ENCODE measurements around the gene MYG1. TPM values are rescaled to one million over a fixed set of nuclear protein-coding genes. Genes with fewer than 3 reads are reported as not detected.

MYG1 gene
- polyA plus RNA-seq, 1 of the 3 experiments (the other 2 are of a cell fraction), result 101 TPM

DNA sequence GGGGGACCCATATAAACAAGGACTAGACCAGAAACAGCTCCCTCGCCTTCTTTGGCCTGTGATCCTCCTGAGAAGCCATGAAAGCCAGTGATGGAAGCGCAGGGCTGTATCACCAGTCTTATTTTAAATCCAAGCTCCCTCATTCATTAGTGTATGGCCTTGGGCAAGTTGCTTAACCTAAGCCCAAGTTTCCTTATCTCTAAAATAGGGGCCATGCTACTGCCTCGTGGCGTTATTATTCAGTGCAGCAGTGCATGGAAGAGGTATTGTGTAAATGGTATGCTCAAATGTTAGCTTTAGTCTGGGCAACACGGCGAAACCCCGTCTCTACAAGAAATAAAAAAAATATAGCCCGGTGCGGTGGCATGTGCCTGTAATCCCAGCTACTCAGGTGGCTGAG is 21.5 kb upstream of the MYG1 start:
- H3K4me3 ChIP-seq (ENCODE audit: low read depth in 2 of 2, low read length in 1 of 2), result no peak overlapping the region
- H3K4me2 ChIP-seq, result no peak overlapping the region
- DNase-seq, result no peak
- WGBS (ENCODE audit: low lambda C conversion rate), result 97% methylated on average over 9 of the region's 9 CpGs
- H3K9me3 ChIP-seq, result no peaks in the 10 kb centered on the region
- 0 out of 2 replicates have a peak, but pooled peaks cover 5% of the 10 kb centered on the region for H3K79me2 ChIP-seq (ENCODE audit: insufficient read depth)
- no peaks in the 10 kb centered on the region for H3K4me1 ChIP-seq (ENCODE audit: control insufficient read depth in 1 of 2, insufficient read depth in 2 of 2, low read depth in 1 of 2, low read length in 1 of 2)
- no peaks in the 10 kb centered on the region for H3K9me2 ChIP-seq
- no peak overlapping the region for H3K9ac ChIP-seq
- H2AFZ ChIP-seq (ENCODE audit: low read depth), result no peak overlapping the region
- H3F3A ChIP-seq (replicated peaks; ENCODE audit: insufficient read depth), result no peaks in the 10 kb centered on the region
- H3K36me3 ChIP-seq (replicated peaks in 1 of 2; ENCODE audit: control insufficient read depth in 1 of 2, insufficient read depth in 2 of 2, low read length in 1 of 2), result peaks cover 8 to 10% of the 10 kb centered on the region in 2 experiments
- TF ChIP-seq TCF12 (IDR thresholded peaks at IDR 0.05) (no peak), FOXM1 (IDR thresholded peaks at IDR 0.05; ENCODE audit: low read depth) (no peak)
- POLR2A ChIA-PET, result interaction anchor here (1.4 kb wide), 1 partner anchor 11 kb away, joined by 4 read pairs; no protein-coding TSS in a partner anchor
- H4K20me1 ChIP-seq (ENCODE audit: insufficient read depth), result no peaks in the 10 kb centered on the region
- H3K27ac ChIP-seq (ENCODE audit: low read depth in 2 of 2, low read length in 1 of 2), result no peak overlapping the region
- CTCF ChIA-PET, result interaction anchor here (0.6 to 3.0 kb wide), 8 partner anchors 9 to 212 kb away, joined by 3 to 16 read pairs (median 9); partner anchors contain the start of gene ESPL1
- H3K27me3 ChIP-seq (ENCODE audit: insufficient read depth), result no peaks in the 10 kb centered on the region

DNA sequence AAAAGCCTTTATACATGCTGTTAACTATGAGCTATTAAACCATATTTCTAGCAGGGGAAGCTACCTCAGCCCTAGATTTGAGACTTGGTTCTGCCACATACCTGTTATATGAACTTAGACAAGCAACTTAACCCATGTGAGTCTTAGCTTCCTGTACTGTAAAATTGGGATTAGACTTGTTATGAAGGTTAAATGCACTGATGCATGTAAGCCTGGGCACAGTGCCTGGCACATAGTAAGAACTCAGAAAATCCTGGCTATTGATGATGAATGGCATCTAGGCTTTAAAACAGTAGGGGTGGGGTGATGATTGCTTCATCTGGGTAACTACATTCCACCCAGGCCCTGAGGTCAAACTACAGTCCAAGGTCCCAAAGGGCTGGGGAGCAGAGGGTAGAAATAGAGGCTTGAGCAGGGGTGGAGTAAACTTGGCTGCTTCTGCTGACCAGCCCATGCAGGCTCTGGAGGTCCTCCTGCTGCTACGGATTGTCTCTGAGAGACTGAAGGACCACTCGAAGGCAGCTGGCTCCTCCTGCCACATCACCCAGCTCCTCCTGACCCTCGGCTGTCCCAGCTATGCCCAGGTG is 20.1 kb upstream of the MYG1 start:
- Histone ChIP-seq H3K4me3 (ENCODE audit: low read depth in 2 of 2, low read length in 1 of 2) (no peak overlapping the region), H4K20me1 (ENCODE audit: insufficient read depth) (no peaks in the 10 kb centered on the region), H3K79me2 (ENCODE audit: insufficient read depth) (0 out of 2 replicates have a peak, but pooled peaks cover 5% of the 10 kb centered on the region), H3K9ac (no peak overlapping the region), H3K9me3 (no peaks in the 10 kb centered on the region), H3K9me2 (no peaks in the 10 kb centered on the region), H3K4me2 (no peak overlapping the region), H3K4me1 (ENCODE audit: control insufficient read depth in 1 of 2, insufficient read depth in 2 of 2, low read depth in 1 of 2, low read length in 1 of 2) (no peaks in the 10 kb centered on the region), H3K27ac (ENCODE audit: low read depth in 2 of 2, low read length in 1 of 2) (no peak overlapping the region), H3F3A (replicated peaks; ENCODE audit: insufficient read depth) (no peaks in the 10 kb centered on the region), H2AFZ (ENCODE audit: low read depth) (no peak overlapping the region), H3K36me3 (replicated peaks in 1 of 2; ENCODE audit: control insufficient read depth in 1 of 2, insufficient read depth in 2 of 2, low read length in 1 of 2) (peaks cover 8 to 19% of the 10 kb centered on the region in 2 experiments), H3K27me3 (ENCODE audit: insufficient read depth) (no peaks in the 10 kb centered on the region)
- POLR2A ChIA-PET, result no interaction called here
- TF ChIP-seq CHD2 (IDR thresholded peaks at IDR 0.05; ENCODE audit: low read length, partially characterized antibody) (no peak), GABPA (IDR thresholded peaks at IDR 0.05; ENCODE audit: low read depth) (no peak), TAF1 (IDR thresholded peaks at IDR 0.05; ENCODE audit: borderline replicate concordance, low read depth, low read length) (no peak), RFX5 (IDR thresholded peaks at IDR 0.05; ENCODE audit: low read length) (no peak), RAD21 (IDR thresholded peaks at IDR 0.05; ENCODE audit: low read length) (no peak), GATA2 (CRISPR knock-in tag; IDR thresholded peaks at IDR 0.05) (no peak), MXI1 (IDR thresholded peaks at IDR 0.05; ENCODE audit: low read depth, low read length) (no peak), YY1 (IDR thresholded peaks at IDR 0.05; ENCODE audit: low read depth) (no peak), TCF12 (IDR thresholded peaks at IDR 0.05) (no peak), MEF2A (IDR thresholded peaks at IDR 0.05; ENCODE audit: borderline replicate concordance, low read depth) (no peak)
- TF ChIP-seq, protein P1, sequence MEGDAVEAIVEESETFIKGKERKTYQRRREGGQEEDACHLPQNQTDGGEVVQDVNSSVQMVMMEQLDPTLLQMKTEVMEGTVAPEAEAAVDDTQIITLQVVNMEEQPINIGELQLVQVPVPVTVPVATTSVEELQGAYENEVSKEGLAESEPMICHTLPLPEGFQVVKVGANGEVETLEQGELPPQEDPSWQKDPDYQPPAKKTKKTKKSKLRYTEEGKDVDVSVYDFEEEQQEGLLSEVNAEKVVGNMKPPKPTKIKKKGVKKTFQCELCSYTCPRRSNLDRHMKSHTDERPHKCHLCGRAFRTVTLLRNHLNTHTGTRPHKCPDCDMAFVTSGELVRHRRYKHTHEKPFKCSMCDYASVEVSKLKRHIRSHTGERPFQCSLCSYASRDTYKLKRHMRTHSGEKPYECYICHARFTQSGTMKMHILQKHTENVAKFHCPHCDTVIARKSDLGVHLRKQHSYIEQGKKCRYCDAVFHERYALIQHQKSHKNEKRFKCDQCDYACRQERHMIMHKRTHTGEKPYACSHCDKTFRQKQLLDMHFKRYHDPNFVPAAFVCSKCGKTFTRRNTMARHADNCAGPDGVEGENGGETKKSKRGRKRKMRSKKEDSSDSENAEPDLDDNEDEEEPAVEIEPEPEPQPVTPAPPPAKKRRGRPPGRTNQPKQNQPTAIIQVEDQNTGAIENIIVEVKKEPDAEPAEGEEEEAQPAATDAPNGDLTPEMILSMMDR (IDR thresholded peaks at IDR 0.05), result no peak
- TF ChIP-seq, protein P2, sequence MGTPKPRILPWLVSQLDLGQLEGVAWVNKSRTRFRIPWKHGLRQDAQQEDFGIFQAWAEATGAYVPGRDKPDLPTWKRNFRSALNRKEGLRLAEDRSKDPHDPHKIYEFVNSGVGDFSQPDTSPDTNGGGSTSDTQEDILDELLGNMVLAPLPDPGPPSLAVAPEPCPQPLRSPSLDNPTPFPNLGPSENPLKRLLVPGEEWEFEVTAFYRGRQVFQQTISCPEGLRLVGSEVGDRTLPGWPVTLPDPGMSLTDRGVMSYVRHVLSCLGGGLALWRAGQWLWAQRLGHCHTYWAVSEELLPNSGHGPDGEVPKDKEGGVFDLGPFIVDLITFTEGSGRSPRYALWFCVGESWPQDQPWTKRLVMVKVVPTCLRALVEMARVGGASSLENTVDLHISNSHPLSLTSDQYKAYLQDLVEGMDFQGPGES (IDR thresholded peaks at IDR 0.05; ENCODE audit: low read depth, low read length), result no peak
- TF ChIP-seq, protein P3, sequence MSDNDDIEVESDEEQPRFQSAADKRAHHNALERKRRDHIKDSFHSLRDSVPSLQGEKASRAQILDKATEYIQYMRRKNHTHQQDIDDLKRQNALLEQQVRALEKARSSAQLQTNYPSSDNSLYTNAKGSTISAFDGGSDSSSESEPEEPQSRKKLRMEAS (IDR thresholded peaks at IDR 0.05; ENCODE audit: low read depth), result no peak
- TF ChIP-seq, protein P4, sequence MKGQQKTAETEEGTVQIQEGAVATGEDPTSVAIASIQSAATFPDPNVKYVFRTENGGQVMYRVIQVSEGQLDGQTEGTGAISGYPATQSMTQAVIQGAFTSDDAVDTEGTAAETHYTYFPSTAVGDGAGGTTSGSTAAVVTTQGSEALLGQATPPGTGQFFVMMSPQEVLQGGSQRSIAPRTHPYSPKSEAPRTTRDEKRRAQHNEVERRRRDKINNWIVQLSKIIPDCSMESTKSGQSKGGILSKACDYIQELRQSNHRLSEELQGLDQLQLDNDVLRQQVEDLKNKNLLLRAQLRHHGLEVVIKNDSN (IDR thresholded peaks at IDR 0.05; ENCODE audit: borderline replicate concordance, low read depth), result no peak
- TF ChIP-seq, protein P5, sequence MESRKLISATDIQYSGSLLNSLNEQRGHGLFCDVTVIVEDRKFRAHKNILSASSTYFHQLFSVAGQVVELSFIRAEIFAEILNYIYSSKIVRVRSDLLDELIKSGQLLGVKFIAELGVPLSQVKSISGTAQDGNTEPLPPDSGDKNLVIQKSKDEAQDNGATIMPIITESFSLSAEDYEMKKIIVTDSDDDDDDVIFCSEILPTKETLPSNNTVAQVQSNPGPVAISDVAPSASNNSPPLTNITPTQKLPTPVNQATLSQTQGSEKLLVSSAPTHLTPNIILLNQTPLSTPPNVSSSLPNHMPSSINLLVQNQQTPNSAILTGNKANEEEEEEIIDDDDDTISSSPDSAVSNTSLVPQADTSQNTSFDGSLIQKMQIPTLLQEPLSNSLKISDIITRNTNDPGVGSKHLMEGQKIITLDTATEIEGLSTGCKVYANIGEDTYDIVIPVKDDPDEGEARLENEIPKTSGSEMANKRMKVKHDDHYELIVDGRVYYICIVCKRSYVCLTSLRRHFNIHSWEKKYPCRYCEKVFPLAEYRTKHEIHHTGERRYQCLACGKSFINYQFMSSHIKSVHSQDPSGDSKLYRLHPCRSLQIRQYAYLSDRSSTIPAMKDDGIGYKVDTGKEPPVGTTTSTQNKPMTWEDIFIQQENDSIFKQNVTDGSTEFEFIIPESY (IDR thresholded peaks at IDR 0.05; ENCODE audit: borderline replicate concordance, low read depth), result no peak
- CTCF ChIA-PET, result interaction anchor here (1.5 to 3.0 kb wide), 9 partner anchors 7 to 120 kb away, joined by 3 to 16 read pairs (median 9); partner anchors contain the start of genes AAAS and ESPL1
- no peak for DNase-seq
- 70% methylated on average over 2 of the region's 3 CpGs for WGBS (ENCODE audit: low lambda C conversion rate)
